B cell (primary cell): Measurements from ENCODE around the gene CYB5B. TPM values are rescaled to one million over a fixed set of nuclear protein-coding genes. Genes with fewer than 3 reads are reported as not detected.

Experiments
- ATAC-seq: fragments of 200-7000 bp; cut with Tn5 transposase; one replicate; pipeline ENCODE4 v1.10.0; 2021; ENCODE audit warnings: low read depth, mild to moderate bottlenecking, moderate number of reproducible peaks, moderate library complexity
- CTCF ChIA-PET: fragments of 350-600 bp; sonication (Branson Sonifier 250); formaldehyde crosslinking; loops from one replicate; lab custom pipeline; 2021; ENCODE audit warnings: antibody characterized with exemption, inconsistent platforms; lab: Charles Lee
- POLR2A ChIA-PET: fragments of 350-600 bp; sonication (Branson Sonifier 250); formaldehyde crosslinking; loops from one replicate; lab custom pipeline; 2021; ENCODE audit warnings: antibody characterized with exemption; lab: Charles Lee
- DNase-seq: peaks from one replicate; pipeline ENCODE4 v3.0.0; 2013
- H2AFZ ChIP-seq: 2 replicates; pipeline ENCODE4 v1.6.1; 2012; ENCODE audit warnings: mild to moderate bottlenecking, low read depth, low read length; ENCODE audit not compliant: insufficient read depth, poor library complexity, severe bottlenecking
- H3K27ac ChIP-seq, 2 donors: 1 replicate in 1 of 2; 2 replicates in 1 of 2; pipeline ENCODE4 v1.5.1; 2012 to 2013; ENCODE audit warnings: low read length in 2 of 2, mild to moderate bottlenecking in 2 of 2, moderate library complexity in 1 of 2
- H3K27me3 ChIP-seq, 4 experiments: fragments of 200-600 bp in 1 of 4; sonication (generic) in 1 of 4; replicated peaks in 1 of 4; 1 replicate in 2 of 4; 2 replicates in 2 of 4; pipeline versions ENCODE4 v1.6.1 to v1.7.0; 2013 to 2016; ENCODE audit warnings: low read length in 3 of 4, mild to moderate bottlenecking in 2 of 4, mixed read lengths in 1 of 4, moderate library complexity in 1 of 4; ENCODE audit not compliant: insufficient read depth in 4 of 4, control insufficient read depth in 3 of 4; ENCODE audit errors: control extremely low read depth in 1 of 4
- H3K36me3 ChIP-seq, 2 experiments: replicated peaks in 1 of 2; 1 replicate in 1 of 2; 2 replicates in 1 of 2; pipeline versions ENCODE4 v1.6.1 to v1.7.1; 2013; ENCODE audit warnings: low read length in 1 of 2; ENCODE audit not compliant: insufficient read depth in 2 of 2, control insufficient read depth in 1 of 2; ENCODE audit errors: control extremely low read depth in 1 of 2, extremely low read depth in 1 of 2
- H3K4me1 ChIP-seq, 2 donors: fragments of 200-600 bp in 1 of 2; sonication (generic) in 1 of 2; 1 replicate in 1 of 2; 2 replicates in 1 of 2; pipeline versions ENCODE4 v1.5.1 to v1.6.1; 2013 to 2017; ENCODE audit warnings: low read length in 2 of 2; ENCODE audit not compliant: control insufficient read depth in 2 of 2, insufficient read depth in 2 of 2
- H3K4me2 ChIP-seq: replicated peaks from 2 replicates; pipeline ENCODE3; 2012; ENCODE audit warnings: mild to moderate bottlenecking, low read depth, low read length; ENCODE audit not compliant: poor library complexity, severe bottlenecking
- H3K4me3 ChIP-seq, 5 experiments: fragments of 200-600 bp in 1 of 5; sonication (generic) in 1 of 5; 1 replicate in 3 of 5; 2 replicates in 2 of 5; pipeline versions ENCODE4 v1.5.1 to v1.7.0; 2011 to 2016; ENCODE audit warnings: low read length in 4 of 5, mild to moderate bottlenecking in 4 of 5, low read depth in 2 of 5, control low read depth in 1 of 5, moderate library complexity in 1 of 5; ENCODE audit not compliant: insufficient read depth in 1 of 5; ENCODE audit errors: control extremely low read depth in 1 of 5, extremely low read depth in 1 of 5
- H3K79me2 ChIP-seq: fragments of 200-600 bp; sonication (generic); one replicate; pipeline ENCODE4 v1.6.0; 2016; ENCODE audit warnings: low read length; ENCODE audit not compliant: control insufficient read depth, insufficient read depth
- H3K9ac ChIP-seq: fragments of 200-600 bp; sonication (generic); 2 replicates; pipeline ENCODE4 v1.6.1; 2017; ENCODE audit warnings: mild to moderate bottlenecking, low read length, moderate library complexity
- H3K9me3 ChIP-seq, 3 donors: one replicate each; pipeline versions ENCODE4 v1.6.1 to v1.7.1; 2013; ENCODE audit warnings: low read length in 2 of 3; ENCODE audit not compliant: control insufficient read depth in 2 of 3, insufficient read depth in 1 of 3; ENCODE audit errors: control extremely low read depth in 1 of 3
- H4K20me1 ChIP-seq: 2 replicates; pipeline ENCODE4 v1.6.0; 2012; ENCODE audit warnings: mild to moderate bottlenecking, low read length; ENCODE audit not compliant: insufficient read depth, control insufficient read depth, poor library complexity, severe bottlenecking
- H3K27ac Mint-ChIP-seq: one replicate; pipeline ENCODE4 v1.8.0; 2021; ENCODE audit warnings: mixed read lengths
- H3K27me3 Mint-ChIP-seq: one replicate; pipeline ENCODE4 v1.8.0; 2021; ENCODE audit warnings: mixed read lengths
- H3K4me1 Mint-ChIP-seq: one replicate; pipeline ENCODE4 v1.8.0; 2021; ENCODE audit warnings: mixed read lengths
- H3K4me3 Mint-ChIP-seq: one replicate; pipeline ENCODE4 v1.8.0; 2021; ENCODE audit warnings: mixed read lengths
- H3K9me3 Mint-ChIP-seq: one replicate; pipeline ENCODE4 v1.8.0; 2022; ENCODE audit warnings: mixed read lengths; ENCODE audit not compliant: insufficient read depth
- CTCF ChIP-seq: fragments of 200-600 bp; IDR thresholded peaks from one replicate; pipeline ENCODE4 v1.8.0; 2022; ENCODE audit warnings: antibody characterized with exemption, mild to moderate bottlenecking
- EZH2 ChIP-seq: IDR thresholded peaks from 2 replicates; pipeline ENCODE4 v1.6.1; 2012; ENCODE audit warnings: borderline replicate concordance, low read depth, mild to moderate bottlenecking, moderate library complexity, low read length; ENCODE audit not compliant: insufficient read depth, poor library complexity, severe bottlenecking
- WGBS: methylation state at CpG from one replicate; pipeline ENCODE4 v1.1.5; 2013; ENCODE audit warnings: missing lambda C conversion rate; ENCODE audit not compliant: insufficient coverage; 5-methylcytosine and 5-hydroxymethylcytosine counted together
- intact Hi-C: fragments of 100-400 bp; cut with micrococcal nuclease; formaldehyde crosslinking; loops from one replicate; pipeline ENCODE4 v1.10.0; 2022
- polyA plus RNA-seq: library from polyadenylated mRNA; depleted of rRNA; stranded (reverse); fragments of >200 nt; gene quantifications from 2 replicates; pipeline ENCODE4 v1.2.3, GENCODE V29; 2012
- total RNA-seq, 2 donors: library from RNA; stranded (reverse); fragments of 120-200 nt in 1 of 2; gene quantifications; 1 replicate in 1 of 2; 2 replicates in 1 of 2; pipeline versions ENCODE4 v1.2.3 to v1.2.4, GENCODE V29; 2013 to 2022

CYB5B gene
- total and polyA plus RNA-seq, 2 donors (not counting 1 experiment from before 2014, with no cell fraction given) = 21.5 to 64.7 TPM

GRCh38 chr16:69419956-69420355 is 4.5 kb upstream of the CYB5B start:
- no peaks in the 10 kb centered on the region for H3K36me3 ChIP-seq
- intact Hi-C loops = no loop called here
- H3K27me3 Mint-ChIP-seq = no peaks in the 10 kb centered on the region
- ATAC-seq = no peak
- TF ChIP-seq CTCF (no peak), EZH2 (no peak)
- no peak overlapping the region for H3K4me3 Mint-ChIP-seq
- ChIA-PET POLR2A (no interaction called here), CTCF (interaction anchor here (1.0 to 1.3 kb wide), 2 partner anchors 24 kb away, joined by 3 to 5 read pairs; no protein-coding TSS in a partner anchor)
- WGBS = 97% methylated on average over 4 of the region's 4 CpGs
- no peak for DNase-seq
- H2AFZ ChIP-seq = no peak overlapping the region
- H3K4me2 ChIP-seq = no peak overlapping the region
- H3K27me3 ChIP-seq = no peaks in the 10 kb centered on the region
- peaks cover 10% of the 10 kb centered on the region for H3K79me2 ChIP-seq
- peaks cover 11% of the 10 kb centered on the region for H3K4me1 Mint-ChIP-seq
- H3K9ac ChIP-seq = no peak overlapping the region
- no peaks in the 10 kb centered on the region for H3K9me3 Mint-ChIP-seq
- no peak overlapping the region for H3K4me3 ChIP-seq
- H3K27ac ChIP-seq = no peak overlapping the region
- H3K9me3 ChIP-seq = no peaks in the 10 kb centered on the region
- peaks cover under 1 to 6% of the 10 kb centered on the region in 2 donors for H3K4me1 ChIP-seq
- H3K27ac Mint-ChIP-seq = no peak overlapping the region
- no peaks in the 10 kb centered on the region for H4K20me1 ChIP-seq

DNA sequence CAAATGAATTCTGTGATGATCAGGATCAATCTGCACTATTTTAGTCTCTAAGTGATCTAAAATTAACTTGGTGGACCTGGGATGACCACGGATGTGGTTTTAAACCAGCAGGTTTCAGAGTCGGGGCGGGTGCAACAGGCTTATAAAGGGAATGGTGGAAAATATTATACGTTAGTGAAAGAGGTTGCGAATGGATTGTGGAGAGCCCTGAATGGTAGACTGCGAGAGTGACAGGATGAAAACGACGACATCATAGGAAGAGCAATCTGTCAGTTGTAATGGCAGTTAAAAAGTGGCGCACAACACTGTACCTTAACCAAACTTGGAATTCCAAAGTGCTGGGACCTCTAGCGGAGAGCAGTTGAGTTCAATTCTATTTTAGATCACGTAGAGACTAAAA is 1.2 kb upstream of the CYB5B start:
- POLR2A ChIA-PET = no interaction called here

More for the DNA sequence above, 1.2 kb upstream of the CYB5B start:
- H4K20me1 ChIP-seq = no peaks in the 10 kb centered on the region
- peaks cover 41% of the 10 kb centered on the region for H3K79me2 ChIP-seq
- Mint-ChIP-seq H3K9me3 (no peaks in the 10 kb centered on the region), H3K4me3 (peak overlapping the region; percentile 76), H3K27ac (peak overlapping the region; percentile 17), H3K27me3 (no peaks in the 10 kb centered on the region), H3K4me1 (peaks cover 20% of the 10 kb centered on the region)
- H3K36me3 ChIP-seq = peaks cover 2 to 4% of the 10 kb centered on the region in 2 experiments
- intact Hi-C loops = no loop called here
- no peaks in the 10 kb centered on the region for H3K9me3 ChIP-seq
- ATAC-seq (no peak), DNase-seq (no peak)
- no peak overlapping the region for H3K9ac ChIP-seq
- WGBS = 78% methylated on average over 8 of the region's 11 CpGs
- no peak overlapping the region for H3K27ac ChIP-seq
- peak overlapping the region; percentile 81 for H2AFZ ChIP-seq
- H3K27me3 ChIP-seq = no peaks in the 10 kb centered on the region
- no peak overlapping the region for H3K4me3 ChIP-seq
- H3K4me2 ChIP-seq = no peak overlapping the region
- TF ChIP-seq CTCF (no peak), EZH2 (no peak)
- CTCF ChIA-PET = no interaction called here
- H3K4me1 ChIP-seq = peaks cover 8 to 12% of the 10 kb centered on the region in 2 donors
